GM12878 (cell line): ENCODE data around the gene SLC22A12. TPM values are rescaled to one million over a fixed set of nuclear protein-coding genes. Genes with fewer than 3 reads are reported as not detected.

ENCODE experiments used
- ATAC-seq: fragments of 200-7000 bp; cut with Tn5 transposase; 3 replicates; pipeline ENCODE4 v1.9.1; 2020; ENCODE audit warnings: mild to moderate bottlenecking, moderate library complexity
- BruUV-seq: library from RNA; stranded (reverse); fragments of 400-500 nt; replicated peaks from 2 replicates; lab custom pipeline; 2021; lab: Mats Ljungman, UMichigan
- CTCF ChIA-PET: fragments of 300-600 bp; sonication (Branson Sonifier 250); formaldehyde crosslinking; extraction: SDS; loops from one replicate; lab custom pipeline; 2021; ENCODE audit warnings: inconsistent platforms; lab: Yijun Ruan, JAX
- POLR2A ChIA-PET: fragments of 350-600 bp; formaldehyde crosslinking; extraction: SDS; loops from one replicate; lab custom pipeline; 2021; ENCODE audit warnings: inconsistent platforms; lab: Charles Lee
- RAD21 ChIA-PET: fragments of 300-600 bp; sonication (Branson Sonifier 250); formaldehyde crosslinking; loops from one replicate; lab custom pipeline; 2023; ENCODE audit warnings: antibody characterized with exemption; ENCODE audit not compliant: unreplicated experiment; lab: Charles Lee
- SMC1A ChIA-PET: fragments of 300-600 bp; sonication (Branson Sonifier 250); formaldehyde crosslinking; loops from one replicate; lab custom pipeline; 2023; ENCODE audit not compliant: unreplicated experiment, uncharacterized antibody; lab: Charles Lee
- DNase-seq: peaks from one replicate; pipeline ENCODE4 v3.0.0-alpha.2; 2011; ENCODE audit warnings: low read depth, low spot score
- FAIRE-seq: peaks from 3 replicates; lab custom pipeline; 2011; peaks lifted over from hg19 to GRCh38; lab: Jason Lieb, UNC
- H2AFZ ChIP-seq: 2 replicates; pipeline ENCODE4 v1.6.0; 2011; ENCODE audit warnings: low read depth, low read length, control low read depth; ENCODE audit not compliant: control insufficient read depth
- H3K27ac ChIP-seq: 2 replicates; pipeline ENCODE4 v1.5.1; 2011; ENCODE audit warnings: control low read depth; ENCODE audit not compliant: control insufficient read depth, insufficient read depth
- H3K27me3 ChIP-seq, 2 experiments: replicated peaks in 1 of 2; 2 replicates each; pipeline versions ENCODE4 v1.6.0 to v1.6.1; 2011; ENCODE audit warnings: low read length in 1 of 2; ENCODE audit not compliant: control insufficient read depth in 2 of 2, insufficient read depth in 2 of 2
- H3K36me3 ChIP-seq, 2 experiments: 2 replicates each; pipeline ENCODE4 v1.5.1; 2011; ENCODE audit warnings: low read length in 1 of 2; ENCODE audit not compliant: control insufficient read depth in 2 of 2, insufficient read depth in 2 of 2
- H3K4me1 ChIP-seq: 2 replicates; pipeline ENCODE4 v1.6.1; 2011; ENCODE audit warnings: mild to moderate bottlenecking, low read length, moderate library complexity, mixed read lengths; ENCODE audit not compliant: control insufficient read depth, insufficient read depth
- H3K4me2 ChIP-seq: 2 replicates; pipeline ENCODE4 v1.6.0; 2011; ENCODE audit warnings: control low read depth; ENCODE audit not compliant: control insufficient read depth, insufficient read depth
- H3K4me3 ChIP-seq: fragments of 200-600 bp; sonication (generic); 2 replicates; pipeline ENCODE4 v1.5.1; 2016
- H3K79me2 ChIP-seq: 2 replicates; pipeline ENCODE4 v1.6.0; 2011; ENCODE audit warnings: low read length; ENCODE audit not compliant: control insufficient read depth, insufficient read depth
- H3K9ac ChIP-seq: 2 replicates; pipeline ENCODE4 v1.8.0; 2011; ENCODE audit warnings: low read length, control low read depth, mixed read lengths; ENCODE audit not compliant: control insufficient read depth, insufficient read depth
- H3K9me3 ChIP-seq: replicated peaks from 3 replicates; pipeline ENCODE4 v1.5.1; 2011; ENCODE audit warnings: mild to moderate bottlenecking, low read length; ENCODE audit not compliant: control insufficient read depth, insufficient read depth
- H4K20me1 ChIP-seq: 2 replicates; pipeline ENCODE4 v1.6.0; 2011; ENCODE audit not compliant: control insufficient read depth, insufficient read depth
- HCFC1 ChIP-seq: fragments of 150-350 bp; IDR thresholded peaks from 2 replicates; pipeline ENCODE4 v1.6.1; 2014; ENCODE audit warnings: low read length
- RB1 ChIP-seq: fragments of 450-650 bp; formaldehyde crosslinking; IDR thresholded peaks from 2 replicates; pipeline ENCODE4 v1.6.1; 2017; ENCODE audit warnings: mild to moderate bottlenecking, borderline replicate concordance
- SREBF2 ChIP-seq: IDR thresholded peaks from 2 replicates; pipeline ENCODE4 v1.6.1; 2012; ENCODE audit warnings: mild to moderate bottlenecking, low read length
- STAT3 ChIP-seq: IDR thresholded peaks from 2 replicates; pipeline ENCODE4 v1.6.1; 2011; ENCODE audit warnings: low read depth, low read length, improper control_type of control experiment
- WGBS: methylation state at CpG from one replicate; pipeline ENCODE4 v1.1.6; 2016; ENCODE audit warnings: low lambda C conversion rate; ENCODE audit not compliant: insufficient replicate concordance, insufficient coverage; ENCODE audit errors: missing lambda C conversion rate; 5-methylcytosine and 5-hydroxymethylcytosine counted together
- in situ Hi-C: fragments of 300-500 bp; cut with MboI; formaldehyde crosslinking; loops from 9 replicates; pipeline ENCODE4 v1.14.3; 2018; ENCODE audit warnings: mixed read lengths
- intact Hi-C: fragments of 100-400 bp; cut with micrococcal nuclease; formaldehyde crosslinking; loops from one replicate; pipeline ENCODE4 v1.14.2; 2022; ENCODE audit not compliant: unreplicated experiment
- polyA plus RNA-seq, 11 experiments: library from polyadenylated mRNA; depleted of rRNA in 4 of 11; unstranded in 6 of 11; stranded (reverse) in 5 of 11; fragments of >200 nt; fragmentation: Nextera tagmentation in 4 of 11; fragmentation: Illumina TruSeq in 1 of 11; extraction: Ambion mirVana in 4 of 11; extraction: Trizol in 1 of 11; gene quantifications; 1 replicate in 1 of 11; 2 replicates in 10 of 11; pipeline versions ENCODE4 v1.2.1 to v1.2.3, GENCODE V29; 2011 to 2016; ENCODE audit warnings: inconsistent platforms in 2 of 11, missing spikeins in 2 of 11, low read depth in 1 of 11
- total RNA-seq, 4 experiments: library from RNA; depleted of rRNA in 3 of 4; stranded (reverse); fragments of >200 nt in 3 of 4; fragmentation: Illumina TruSeq in 1 of 4; extraction: Trizol in 1 of 4; gene quantifications; 2 replicates each; pipeline versions ENCODE4 v1.2.1 to v1.2.3, GENCODE V29; 2013 to 2021
- TF ChIP-seq, protein P1 (sequence below): fragments of 450-650 bp; IDR thresholded peaks from 2 replicates; pipeline ENCODE4 v1.6.1; 2017; ENCODE audit warnings: antibody characterized with exemption, mild to moderate bottlenecking, moderate library complexity
- TF ChIP-seq, protein P2 (sequence below): IDR thresholded peaks from 2 replicates; pipeline ENCODE4 v1.6.1; 2012; ENCODE audit warnings: low read depth, low read length, improper control_type of control experiment

The SLC22A12 gene
- total and polyA plus RNA-seq, 10 of the 15 experiments (the other 5 are each of a cell fraction or from before 2014, with no cell fraction given) = not detected

DNA sequence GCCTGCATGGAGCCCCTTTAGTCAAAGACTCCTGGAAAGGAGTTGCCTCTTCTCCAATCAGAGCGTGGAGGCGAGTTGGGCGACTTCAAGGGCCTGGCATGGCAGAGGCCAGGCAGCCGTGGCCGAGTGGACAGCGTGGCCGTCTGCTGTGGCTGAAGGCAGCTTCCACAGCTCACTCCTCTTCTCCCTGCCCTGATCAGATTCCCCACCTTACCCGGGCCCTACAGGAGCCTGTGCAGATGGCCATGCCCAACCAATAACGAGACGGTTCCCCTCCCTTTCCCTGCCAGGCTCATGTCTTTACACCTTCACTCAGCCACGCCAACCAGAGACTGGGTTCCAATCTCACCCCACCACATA, 20.0 kb upstream of the SLC22A12 start:
- ChIA-PET SMC1A (no interaction called here), RAD21 (no interaction called here), POLR2A (no interaction called here), CTCF (no interaction called here)
- Histone ChIP-seq H4K20me1 (no peaks in the 10 kb centered on the region), H3K27ac (no peak overlapping the region), H3K9ac (no peak overlapping the region), H3K79me2 (no peaks in the 10 kb centered on the region), H3K4me3 (no peak overlapping the region), H3K4me2 (no peak overlapping the region), H2AFZ (no peak overlapping the region), H3K36me3 (no peaks in the 10 kb centered on the region), H3K9me3 (no peaks in the 10 kb centered on the region), H3K27me3 (peaks cover 0 to 2% of the 10 kb centered on the region in 2 experiments; a peak in 2 of 4 replicates), H3K4me1 (no peaks in the 10 kb centered on the region)
- no TSS peak for BruUV-seq
- in situ Hi-C loops = no loop called here
- DNase-seq (no peak), FAIRE-seq (no peak), ATAC-seq (no peak)
- TF ChIP-seq, protein P1, sequence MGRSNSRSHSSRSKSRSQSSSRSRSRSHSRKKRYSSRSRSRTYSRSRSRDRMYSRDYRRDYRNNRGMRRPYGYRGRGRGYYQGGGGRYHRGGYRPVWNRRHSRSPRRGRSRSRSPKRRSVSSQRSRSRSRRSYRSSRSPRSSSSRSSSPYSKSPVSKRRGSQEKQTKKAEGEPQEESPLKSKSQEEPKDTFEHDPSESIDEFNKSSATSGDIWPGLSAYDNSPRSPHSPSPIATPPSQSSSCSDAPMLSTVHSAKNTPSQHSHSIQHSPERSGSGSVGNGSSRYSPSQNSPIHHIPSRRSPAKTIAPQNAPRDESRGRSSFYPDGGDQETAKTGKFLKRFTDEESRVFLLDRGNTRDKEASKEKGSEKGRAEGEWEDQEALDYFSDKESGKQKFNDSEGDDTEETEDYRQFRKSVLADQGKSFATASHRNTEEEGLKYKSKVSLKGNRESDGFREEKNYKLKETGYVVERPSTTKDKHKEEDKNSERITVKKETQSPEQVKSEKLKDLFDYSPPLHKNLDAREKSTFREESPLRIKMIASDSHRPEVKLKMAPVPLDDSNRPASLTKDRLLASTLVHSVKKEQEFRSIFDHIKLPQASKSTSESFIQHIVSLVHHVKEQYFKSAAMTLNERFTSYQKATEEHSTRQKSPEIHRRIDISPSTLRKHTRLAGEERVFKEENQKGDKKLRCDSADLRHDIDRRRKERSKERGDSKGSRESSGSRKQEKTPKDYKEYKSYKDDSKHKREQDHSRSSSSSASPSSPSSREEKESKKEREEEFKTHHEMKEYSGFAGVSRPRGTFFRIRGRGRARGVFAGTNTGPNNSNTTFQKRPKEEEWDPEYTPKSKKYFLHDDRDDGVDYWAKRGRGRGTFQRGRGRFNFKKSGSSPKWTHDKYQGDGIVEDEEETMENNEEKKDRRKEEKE = no peak
- TF ChIP-seq RB1 = no peak
- TF ChIP-seq, protein P2, sequence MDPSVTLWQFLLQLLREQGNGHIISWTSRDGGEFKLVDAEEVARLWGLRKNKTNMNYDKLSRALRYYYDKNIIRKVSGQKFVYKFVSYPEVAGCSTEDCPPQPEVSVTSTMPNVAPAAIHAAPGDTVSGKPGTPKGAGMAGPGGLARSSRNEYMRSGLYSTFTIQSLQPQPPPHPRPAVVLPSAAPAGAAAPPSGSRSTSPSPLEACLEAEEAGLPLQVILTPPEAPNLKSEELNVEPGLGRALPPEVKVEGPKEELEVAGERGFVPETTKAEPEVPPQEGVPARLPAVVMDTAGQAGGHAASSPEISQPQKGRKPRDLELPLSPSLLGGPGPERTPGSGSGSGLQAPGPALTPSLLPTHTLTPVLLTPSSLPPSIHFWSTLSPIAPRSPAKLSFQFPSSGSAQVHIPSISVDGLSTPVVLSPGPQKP = no peak
- TF ChIP-seq HCFC1 = no peak
- TF ChIP-seq SREBF2 = no peak
- no peak for TF ChIP-seq STAT3
- WGBS = 41% methylated on average over 11 of the region's 11 CpGs
- intact Hi-C loops = no loop called here
